ENCODE measurements around the gene DPRX. TPM values are rescaled to one million over a fixed set of nuclear protein-coding genes. Genes with fewer than 3 reads are reported as not detected.

Gene DPRX
- total RNA-seq, 1 donor from 2014 or later, result not detected

GRCh38 chr19:53626976-53627375 is 4.8 kb upstream of the DPRX start:
- no peaks in the 10 kb centered on the region for H3K27me3 ChIP-seq (ENCODE audit: low read depth)
- H3K27ac ChIP-seq (replicated peaks), result no peak overlapping the region
- H3K4me3 ChIP-seq, result no peak overlapping the region
- TF ChIP-seq CTCF (IDR thresholded peaks at IDR 0.05; ENCODE audit: borderline replicate concordance), result no peak
- no peaks in the 10 kb centered on the region for H3K36me3 ChIP-seq
- intact Hi-C loops (cut with micrococcal nuclease), result no loop called here
- DNase-seq, result no peak
- H3K9me3 ChIP-seq (replicated peaks), result no peaks in the 10 kb centered on the region
- H3K4me1 ChIP-seq, result no peaks in the 10 kb centered on the region

- H3K4me3 ChIP-seq, result no peak overlapping the region
- DNase-seq, result no peak
- no peaks in the 10 kb centered on the region for H3K9me3 ChIP-seq (replicated peaks)
- H3K36me3 ChIP-seq, result no peaks in the 10 kb centered on the region
- no peak for TF ChIP-seq CTCF (IDR thresholded peaks at IDR 0.05; ENCODE audit: borderline replicate concordance)
- no peaks in the 10 kb centered on the region for H3K4me1 ChIP-seq
- H3K27ac ChIP-seq (replicated peaks), result no peak overlapping the region
- intact Hi-C loops (cut with micrococcal nuclease), result no loop called here
- peaks cover 10% of the 10 kb centered on the region for H3K27me3 ChIP-seq (ENCODE audit: low read depth)
These were observed 3.0 kb downstream of the DPRX start for GRCh38 chr19:53634768-53635167.

GRCh38 chr19:53639471-53639870 is 7.7 kb downstream of the DPRX start:
- H3K27ac ChIP-seq (replicated peaks), result no peak overlapping the region
- peaks cover 10% of the 10 kb centered on the region for H3K27me3 ChIP-seq (ENCODE audit: low read depth)
- no peak for TF ChIP-seq CTCF (IDR thresholded peaks at IDR 0.05; ENCODE audit: borderline replicate concordance)
- H3K4me1 ChIP-seq, result no peaks in the 10 kb centered on the region
- no peaks in the 10 kb centered on the region for H3K36me3 ChIP-seq
- intact Hi-C loops (cut with micrococcal nuclease), result no loop called here
- no peak for DNase-seq
- no peak overlapping the region for H3K4me3 ChIP-seq
- no peaks in the 10 kb centered on the region for H3K9me3 ChIP-seq (replicated peaks)

- H3K4me3 ChIP-seq, result no peak overlapping the region
- no peaks in the 10 kb centered on the region for H3K4me1 ChIP-seq
- no peaks in the 10 kb centered on the region for H3K36me3 ChIP-seq
- H3K9me3 ChIP-seq (replicated peaks), result no peaks in the 10 kb centered on the region
- TF ChIP-seq CTCF (IDR thresholded peaks at IDR 0.05; ENCODE audit: borderline replicate concordance), result no peak
- intact Hi-C loops (cut with micrococcal nuclease), result no loop called here
- no peak for DNase-seq
- peaks cover 7% of the 10 kb centered on the region for H3K27me3 ChIP-seq (ENCODE audit: low read depth)
- no peak overlapping the region for H3K27ac ChIP-seq (replicated peaks)
These were observed 10.7 kb downstream of the DPRX start for GRCh38 chr19:53642381-53643099.

GRCh38 chr19:53644061-53644816 is 12.4 kb downstream of the DPRX start:
- TF ChIP-seq CTCF (IDR thresholded peaks at IDR 0.05; ENCODE audit: borderline replicate concordance), result no peak
- Histone ChIP-seq H3K27me3 (ENCODE audit: low read depth) (no peaks in the 10 kb centered on the region), H3K27ac (replicated peaks) (no peak overlapping the region), H3K9me3 (replicated peaks) (peaks cover 11% of the 10 kb centered on the region), H3K4me1 (no peaks in the 10 kb centered on the region), H3K4me3 (no peak overlapping the region), H3K36me3 (no peaks in the 10 kb centered on the region)
- no peak for DNase-seq
- intact Hi-C loops (cut with micrococcal nuclease), result no loop called here
